C4-2B (cell line): ENCODE data around the gene DNAH14.
"Not testable (repeated sequence)": the region's sequence is repeated elsewhere in the genome, so short reads cannot be mapped to it uniquely, and the experiment has no call there.

ENCODE experiments used
- H3K27ac ChIP-seq: fragments of 450-650 bp; 2 replicates; pipeline ENCODE4 v1.5.1; 2017
- ZFX ChIP-seq: fragments of 450-650 bp; IDR thresholded peaks from 2 replicates; pipeline ENCODE4 v1.6.1; 2017
- TF ChIP-seq, protein P1 (sequence below): fragments of 450-650 bp; conservative IDR thresholded peaks from 2 replicates; pipeline ENCODE4 v1.5.1; 2017; ENCODE audit warnings: mild to moderate bottlenecking

The DNAH14 gene

DNA sequence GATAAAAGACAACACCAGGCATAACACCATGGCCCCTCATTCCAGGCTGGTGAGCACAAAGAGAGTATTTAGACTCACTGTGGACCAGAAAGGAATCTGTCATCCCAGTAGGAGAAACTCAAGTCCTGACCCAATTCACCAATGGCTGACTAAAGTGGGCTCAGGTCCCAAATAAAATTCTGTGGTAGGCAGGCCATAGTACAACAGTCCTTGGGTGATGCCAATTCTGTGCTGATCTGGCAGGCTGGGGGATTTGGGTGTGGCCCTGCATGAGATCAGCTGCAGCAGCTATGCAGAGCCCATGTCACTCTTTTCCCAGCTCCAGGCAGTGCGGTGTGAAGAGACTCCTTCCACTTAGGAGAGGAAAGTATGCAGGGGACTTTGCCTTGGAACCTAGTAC, 253.2 kb downstream of the DNAH14 start:
- TF ChIP-seq, protein P1, sequence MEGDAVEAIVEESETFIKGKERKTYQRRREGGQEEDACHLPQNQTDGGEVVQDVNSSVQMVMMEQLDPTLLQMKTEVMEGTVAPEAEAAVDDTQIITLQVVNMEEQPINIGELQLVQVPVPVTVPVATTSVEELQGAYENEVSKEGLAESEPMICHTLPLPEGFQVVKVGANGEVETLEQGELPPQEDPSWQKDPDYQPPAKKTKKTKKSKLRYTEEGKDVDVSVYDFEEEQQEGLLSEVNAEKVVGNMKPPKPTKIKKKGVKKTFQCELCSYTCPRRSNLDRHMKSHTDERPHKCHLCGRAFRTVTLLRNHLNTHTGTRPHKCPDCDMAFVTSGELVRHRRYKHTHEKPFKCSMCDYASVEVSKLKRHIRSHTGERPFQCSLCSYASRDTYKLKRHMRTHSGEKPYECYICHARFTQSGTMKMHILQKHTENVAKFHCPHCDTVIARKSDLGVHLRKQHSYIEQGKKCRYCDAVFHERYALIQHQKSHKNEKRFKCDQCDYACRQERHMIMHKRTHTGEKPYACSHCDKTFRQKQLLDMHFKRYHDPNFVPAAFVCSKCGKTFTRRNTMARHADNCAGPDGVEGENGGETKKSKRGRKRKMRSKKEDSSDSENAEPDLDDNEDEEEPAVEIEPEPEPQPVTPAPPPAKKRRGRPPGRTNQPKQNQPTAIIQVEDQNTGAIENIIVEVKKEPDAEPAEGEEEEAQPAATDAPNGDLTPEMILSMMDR = no peak
- no peak for TF ChIP-seq ZFX
- H3K27ac ChIP-seq = no peak overlapping the region

DNA sequence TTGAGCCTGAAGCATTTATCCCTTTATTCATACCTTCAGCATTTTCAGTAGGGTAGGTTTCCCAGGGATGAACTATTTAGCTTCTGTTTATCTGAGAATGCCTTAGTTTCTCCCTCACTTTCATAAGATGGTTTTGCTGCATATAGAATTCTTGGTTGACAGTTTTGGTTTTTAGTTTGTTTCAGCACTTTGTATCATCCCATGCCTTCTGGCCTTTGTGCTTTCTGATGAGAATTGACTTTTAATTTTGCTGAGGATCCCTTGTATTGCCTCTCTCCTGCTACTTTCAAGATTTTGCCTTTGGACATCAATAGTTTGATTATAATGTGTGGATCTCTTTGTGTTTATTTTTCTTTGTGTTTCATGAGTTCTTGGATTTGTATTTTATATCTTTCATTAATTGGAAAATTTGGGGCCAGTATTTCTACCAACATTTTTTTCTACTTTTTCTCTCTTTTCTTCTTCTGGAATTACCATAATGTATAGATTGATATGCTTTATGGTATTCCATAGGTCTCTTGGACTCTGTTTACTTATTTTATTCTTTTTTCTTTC, 261.8 kb downstream of the DNAH14 start:
- no peak for TF ChIP-seq ZFX
- H3K27ac ChIP-seq = no peak overlapping the region

DNA sequence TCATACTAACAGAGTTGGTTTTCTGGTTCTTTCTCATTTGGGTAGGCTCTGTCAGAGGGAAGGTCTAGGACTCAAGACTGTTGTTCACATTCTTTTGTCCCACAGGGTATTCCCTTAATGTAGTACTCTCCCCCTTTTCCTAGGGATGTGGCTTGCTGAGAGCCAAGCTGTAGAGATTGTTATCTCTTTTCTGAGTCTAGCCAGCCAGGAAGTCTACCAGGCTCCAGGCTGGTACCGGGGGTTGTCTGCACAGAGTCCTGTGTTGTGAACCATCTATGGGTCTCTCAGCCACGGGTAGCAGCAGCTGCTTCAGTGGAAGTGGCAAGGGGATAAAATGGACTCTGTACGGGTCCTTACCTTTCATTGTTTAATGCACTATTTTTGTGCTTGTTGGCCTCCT, 272.0 kb downstream of the DNAH14 start:
- no peak overlapping the region for H3K27ac ChIP-seq
- TF ChIP-seq ZFX = no peak
- TF ChIP-seq, protein P1 = no peak

DNA sequence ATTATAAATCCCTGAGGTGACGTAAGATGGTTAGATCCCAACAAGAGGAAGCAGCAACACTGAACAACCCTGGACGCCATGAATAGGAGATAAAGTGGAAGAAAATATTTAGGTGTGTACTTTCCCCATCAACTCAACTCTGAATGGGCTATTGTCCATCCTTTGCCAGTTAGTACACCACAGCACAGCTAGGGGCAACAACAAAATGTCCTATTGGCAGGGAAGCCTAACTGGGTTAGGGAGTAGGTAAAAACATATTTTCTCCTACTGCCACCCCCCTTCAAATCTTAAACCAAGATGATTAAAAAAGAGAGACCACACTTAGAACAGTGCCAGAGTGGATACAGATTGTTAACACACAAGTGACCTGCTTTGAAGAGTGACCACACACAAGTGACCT, 278.3 kb downstream of the DNAH14 start:
- no peak overlapping the region for H3K27ac ChIP-seq
- TF ChIP-seq ZFX = no peak
- TF ChIP-seq, protein P1 = no peak

DNA sequence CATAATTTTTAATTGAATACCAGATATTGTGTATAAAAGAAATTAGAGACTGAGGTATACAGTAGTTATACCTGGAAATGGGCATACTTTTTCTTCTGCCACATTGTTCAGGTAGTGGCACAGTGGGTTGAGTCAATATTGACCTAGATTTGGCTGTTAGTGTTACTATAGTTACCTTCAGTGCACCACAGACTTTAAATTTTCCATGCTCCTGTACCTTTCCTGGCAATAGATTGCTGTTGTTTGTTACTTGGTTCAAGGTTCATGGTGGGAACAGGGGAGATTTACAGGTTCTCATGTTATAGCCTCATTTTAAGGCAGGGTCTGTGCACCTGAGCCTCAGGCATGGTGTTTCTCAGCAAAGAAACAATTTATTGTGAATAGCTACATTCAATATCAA, 279.7 kb downstream of the DNAH14 start:
- no peak for TF ChIP-seq ZFX
- TF ChIP-seq, protein P1 = no peak
- H3K27ac ChIP-seq = no peak overlapping the region

DNA sequence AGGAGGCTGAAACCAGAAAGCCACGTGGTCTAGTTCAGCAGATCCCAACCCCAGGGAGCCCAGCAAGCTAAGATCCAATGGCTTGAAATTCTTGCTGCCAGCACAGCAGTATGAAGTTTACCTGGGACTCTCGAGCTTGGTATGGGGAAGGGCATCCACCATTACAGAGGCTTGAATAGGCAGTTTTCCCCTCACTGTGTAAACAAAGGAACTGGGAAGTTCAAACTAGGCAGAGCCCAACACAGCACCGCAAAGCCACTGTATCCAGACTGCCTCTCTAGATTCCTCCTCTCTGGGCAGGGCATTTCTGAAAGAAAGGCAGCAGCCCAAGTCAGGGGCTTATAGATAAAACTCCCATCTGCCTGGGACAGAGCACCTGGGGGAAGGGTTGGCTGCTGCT, 280.7 kb downstream of the DNAH14 start:
- H3K27ac ChIP-seq = not testable (repeated sequence)

DNA sequence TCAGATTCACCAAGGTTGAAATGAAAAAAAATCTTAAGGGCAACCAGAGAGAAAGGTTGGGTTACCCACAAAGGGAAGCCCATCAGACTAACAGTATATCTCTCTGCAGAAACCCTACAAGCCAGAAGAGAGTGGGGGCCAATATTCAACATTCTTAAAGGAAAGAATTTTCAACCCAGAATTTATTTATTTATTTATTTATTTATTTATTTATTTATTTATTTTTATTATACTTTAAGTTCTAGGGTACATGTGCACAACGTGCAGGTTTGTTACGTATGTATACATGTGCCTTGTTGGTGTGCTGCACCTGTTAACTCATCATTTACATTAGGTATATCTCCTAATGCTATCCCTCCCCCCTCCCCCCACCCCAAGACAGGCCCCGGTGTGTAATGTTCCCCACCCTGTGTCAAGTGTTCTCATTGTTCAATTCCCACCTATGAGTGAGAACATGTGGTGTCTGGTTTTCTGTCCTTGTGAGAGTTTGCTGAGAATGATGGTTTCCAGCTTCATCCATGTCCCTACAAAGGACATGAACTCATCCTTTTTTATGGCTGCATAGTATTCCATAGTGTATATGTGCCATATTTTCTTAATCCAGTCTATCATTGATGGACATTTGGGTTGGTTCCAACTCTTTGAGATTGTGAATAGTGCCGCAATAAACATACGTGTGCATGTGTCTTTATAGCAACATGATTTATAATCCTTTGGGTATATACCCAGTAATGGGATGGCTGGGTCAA, 282.4 kb downstream of the DNAH14 start:
- H3K27ac ChIP-seq = not testable (repeated sequence)

DNA sequence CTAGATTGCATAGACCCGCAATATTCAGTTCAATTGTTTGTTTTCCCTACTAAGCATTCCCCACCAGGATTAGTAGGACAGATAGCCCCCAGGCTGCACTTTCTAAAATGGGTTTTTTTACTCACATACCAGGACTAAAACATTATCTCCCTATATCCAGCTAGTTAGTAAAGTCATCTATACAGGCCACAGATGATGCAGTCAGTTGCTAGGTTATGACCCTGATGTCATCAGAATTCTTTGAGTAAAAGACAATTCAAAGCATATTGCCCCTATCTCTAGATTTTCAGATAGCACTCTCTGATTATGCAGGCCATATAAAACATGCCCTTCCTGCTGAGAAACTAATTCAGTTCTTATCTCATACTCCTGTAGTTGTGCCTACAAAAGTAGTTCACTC, 294.8 kb downstream of the DNAH14 start:
- TF ChIP-seq, protein P1 = no peak
- no peak for TF ChIP-seq ZFX
- H3K27ac ChIP-seq = no peak overlapping the region

DNA sequence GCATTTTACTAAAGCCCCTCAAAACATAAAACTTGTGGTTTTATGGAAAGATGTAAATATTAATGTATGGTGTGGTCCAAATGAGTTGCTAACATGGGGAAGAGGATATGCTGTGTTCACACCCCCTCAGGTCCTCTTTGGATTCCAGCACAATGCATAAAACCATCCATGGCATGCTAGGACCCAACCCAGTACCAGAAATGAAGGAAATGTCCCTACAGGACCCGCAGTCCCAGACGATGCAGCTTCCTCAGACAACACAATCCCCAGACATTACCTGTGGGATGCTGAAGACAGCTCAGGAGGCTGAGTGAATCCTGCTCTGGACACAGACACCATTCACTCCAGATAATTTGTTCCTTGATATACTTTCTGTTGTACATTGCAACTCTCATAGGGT, 296.2 kb downstream of the DNAH14 start:
- TF ChIP-seq ZFX = no peak
- TF ChIP-seq, protein P1 = no peak
- H3K27ac ChIP-seq = no peak overlapping the region
